Subcutaneous abdominal adipose tissue (tissue), 5 donors: ENCODE results near the gene NAGS.

Experiments
- H3K27ac ChIP-seq: one replicate; pipeline ENCODE4 v1.7.0; 2013; ENCODE audit warnings: low read depth, mild to moderate bottlenecking, inconsistent platforms, low read length, moderate library complexity
- H3K27me3 ChIP-seq, 5 donors: one replicate each; pipeline ENCODE4 v1.7.0; 2013; ENCODE audit warnings: low read length in 5 of 5, inconsistent platforms in 1 of 5; ENCODE audit not compliant: control insufficient read depth in 5 of 5, insufficient read depth in 4 of 5
- H3K36me3 ChIP-seq, 5 donors: one replicate each; pipeline ENCODE4 v1.7.0; 2013; ENCODE audit warnings: low read length in 5 of 5; ENCODE audit not compliant: control insufficient read depth in 5 of 5, insufficient read depth in 5 of 5
- H3K4me1 ChIP-seq, 5 donors: one replicate each; pipeline ENCODE4 v1.7.0; 2013; ENCODE audit warnings: low read length in 5 of 5, mild to moderate bottlenecking in 3 of 5, moderate library complexity in 1 of 5; ENCODE audit not compliant: control insufficient read depth in 5 of 5, insufficient read depth in 5 of 5
- H3K4me3 ChIP-seq, 5 donors: one replicate each; pipeline ENCODE4 v1.7.0; 2013; ENCODE audit warnings: low read length in 5 of 5, low read depth in 1 of 5
- H3K9ac ChIP-seq, 5 donors: one replicate each; pipeline ENCODE4 v1.7.0; 2013; ENCODE audit warnings: low read length in 5 of 5, mild to moderate bottlenecking in 4 of 5, moderate library complexity in 3 of 5
- H3K9me3 ChIP-seq, 5 donors: one replicate each; pipeline ENCODE4 v1.7.0; 2013; ENCODE audit warnings: low read length in 5 of 5; ENCODE audit not compliant: control insufficient read depth in 5 of 5
- donor health status: healthy.
- donor health status: healthy.
- donor health status: healthy.
- donor health status: healthy.
- donor health status: healthy.

The NAGS gene

GRCh38 chr17:44006272-44006597 lies 1.8 kb downstream of the NAGS start:
- Histone ChIP-seq H3K9me3 (no peaks in the 10 kb centered on the region), H3K9ac (peak overlapping the region in 3 of 5 donors; percentile 21 to 33 (median 25)), H3K36me3 (peaks cover 0 to 10% (median 7%) of the 10 kb centered on the region in 5 donors), H3K4me1 (peaks cover 2 to 40% (median 36%) of the 10 kb centered on the region in 5 donors), H3K27me3 (peaks cover 20 to 38% (median 26%) of the 10 kb centered on the region in 5 donors), H3K27ac (no peak overlapping the region), H3K4me3 (peak overlapping the region in 4 of 5 donors; percentile 61 to 74 (median 70))

GRCh38 chr17:44006598-44007345 lies 2.4 kb downstream of the NAGS start:
- Histone ChIP-seq H3K9ac (peak overlapping the region in 4 of 5 donors; percentile 21 to 77 (median 61)), H3K27me3 (peaks cover 20 to 35% (median 22%) of the 10 kb centered on the region in 5 donors), H3K36me3 (peaks cover 0 to 14% (median 12%) of the 10 kb centered on the region in 5 donors), H3K4me1 (peaks cover 2 to 40% (median 36%) of the 10 kb centered on the region in 5 donors), H3K9me3 (no peaks in the 10 kb centered on the region), H3K27ac (no peak overlapping the region), H3K4me3 (peak overlapping the region; percentile 59 to 78 (median 73))

DNA sequence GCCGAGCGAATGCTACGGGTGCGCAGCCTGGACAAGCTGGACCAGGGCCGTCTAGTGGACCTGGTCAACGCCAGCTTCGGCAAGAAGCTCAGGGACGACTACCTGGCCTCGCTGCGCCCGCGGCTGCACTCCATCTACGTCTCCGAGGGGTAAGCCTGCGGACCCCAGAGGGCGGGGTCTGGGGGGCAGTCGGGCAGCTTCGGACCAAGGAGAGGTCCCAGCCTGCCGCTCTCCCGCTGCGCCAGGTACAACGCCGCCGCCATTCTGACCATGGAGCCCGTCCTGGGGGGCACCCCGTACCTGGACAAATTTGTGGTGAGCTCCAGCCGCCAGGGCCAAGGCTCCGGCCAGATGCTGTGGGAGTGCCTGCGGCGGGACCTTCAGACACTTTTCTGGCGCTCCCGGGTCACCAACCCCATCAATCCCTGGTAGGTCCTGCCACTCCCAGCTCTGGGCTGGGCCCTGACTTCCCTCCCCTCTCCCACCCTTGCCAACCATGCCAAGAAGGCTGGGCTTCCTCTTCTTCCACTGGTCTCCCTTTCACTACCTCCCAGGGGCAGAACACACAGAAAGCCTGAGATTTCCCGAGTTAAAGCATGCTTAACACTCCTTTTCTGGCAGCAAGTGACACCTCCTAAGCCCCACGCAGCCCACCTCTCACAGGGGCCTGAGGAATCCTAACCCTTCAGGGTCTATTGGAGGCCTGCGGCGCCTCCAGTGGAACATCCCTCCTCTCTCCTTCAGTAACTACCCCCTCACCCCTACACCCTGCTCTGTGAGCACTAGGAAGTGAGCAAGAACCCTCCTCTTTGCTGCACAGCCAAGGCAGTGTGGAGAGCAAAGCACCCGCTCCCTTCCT lies 3.2 kb downstream of the NAGS start:
- H3K27ac ChIP-seq, result no peak overlapping the region
- peak overlapping the region in 3 of 5 donors; percentile 59 to 77 (median 63) for H3K9ac ChIP-seq
- peak overlapping the region; percentile 59 to 78 (median 73) for H3K4me3 ChIP-seq
- peaks cover 0 to 22% (median 17%) of the 10 kb centered on the region in 5 donors for H3K36me3 ChIP-seq
- H3K27me3 ChIP-seq, result peaks cover 20 to 27% (median 22%) of the 10 kb centered on the region in 5 donors
- peaks cover 2 to 40% (median 36%) of the 10 kb centered on the region in 5 donors for H3K4me1 ChIP-seq
- H3K9me3 ChIP-seq, result no peaks in the 10 kb centered on the region

DNA sequence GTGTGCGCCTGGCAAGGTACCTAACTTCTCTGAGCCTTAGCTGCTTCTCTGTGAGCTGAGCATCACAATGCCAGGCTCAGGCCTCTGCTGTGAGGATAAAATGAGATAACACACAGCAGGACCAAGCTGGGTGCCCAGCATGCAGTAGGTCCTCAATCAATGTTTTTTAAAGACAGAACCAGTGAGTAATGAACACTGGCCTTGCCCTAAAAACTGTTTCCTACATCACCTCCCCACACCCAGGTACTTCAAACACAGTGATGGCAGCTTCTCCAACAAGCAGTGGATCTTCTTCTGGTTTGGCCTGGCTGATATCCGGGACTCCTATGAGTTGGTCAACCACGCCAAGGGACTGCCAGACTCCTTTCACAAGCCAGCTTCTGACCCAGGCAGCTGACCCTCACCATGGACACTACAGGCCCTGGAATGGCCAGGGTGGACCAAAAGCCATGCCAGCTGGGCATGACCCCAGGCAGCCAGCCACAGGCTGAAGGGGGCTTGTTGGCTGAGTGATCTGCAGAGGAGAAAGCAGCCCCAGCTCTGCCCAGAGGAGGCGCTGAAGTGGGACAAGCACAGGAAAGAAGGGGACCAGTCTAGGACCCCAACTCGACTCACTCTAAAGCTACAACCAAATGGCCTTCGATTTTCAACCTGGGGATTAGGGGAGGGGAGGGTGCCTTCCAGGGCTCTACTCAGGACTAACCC lies 3.9 kb downstream of the NAGS start:
- H3K27me3 ChIP-seq, result peaks cover 20 to 26% (median 22%) of the 10 kb centered on the region in 5 donors
- H3K9me3 ChIP-seq, result no peaks in the 10 kb centered on the region
- H3K4me1 ChIP-seq, result peaks cover 2 to 40% (median 36%) of the 10 kb centered on the region in 5 donors
- H3K9ac ChIP-seq, result no peak overlapping the region
- no peak overlapping the region for H3K4me3 ChIP-seq
- H3K27ac ChIP-seq, result no peak overlapping the region
- peaks cover 0 to 23% (median 17%) of the 10 kb centered on the region in 5 donors for H3K36me3 ChIP-seq

GRCh38 chr17:44010966-44011647 lies 6.7 kb downstream of the NAGS start:
- no peak overlapping the region for H3K27ac ChIP-seq
- peaks cover 0 to 23% (median 17%) of the 10 kb centered on the region in 5 donors for H3K36me3 ChIP-seq
- H3K9ac ChIP-seq, result no peak overlapping the region
- H3K4me1 ChIP-seq, result peaks cover 4 to 40% (median 35%) of the 10 kb centered on the region in 5 donors
- H3K9me3 ChIP-seq, result no peaks in the 10 kb centered on the region
- H3K4me3 ChIP-seq, result no peak overlapping the region
- H3K27me3 ChIP-seq, result peaks cover 2 to 7% (median 4%) of the 10 kb centered on the region in 5 donors

DNA sequence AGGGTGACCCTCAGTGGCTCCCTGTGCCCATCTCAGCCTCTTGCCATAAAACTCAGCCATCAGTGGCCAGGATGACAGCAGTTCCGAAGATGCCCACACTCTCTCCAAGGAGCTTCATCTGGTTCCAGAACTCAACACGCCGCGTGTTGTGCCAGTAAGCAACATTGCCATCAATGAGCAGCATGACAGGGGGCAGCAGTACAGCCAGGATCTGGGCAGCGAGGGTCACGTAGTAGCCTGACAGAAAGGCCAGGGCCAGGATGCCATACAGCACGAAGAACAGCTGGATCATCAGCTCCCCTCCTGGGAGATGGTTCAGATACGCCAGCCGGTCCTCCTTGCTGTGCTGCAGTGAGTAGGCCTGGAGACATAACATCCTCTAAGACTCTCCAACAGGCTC lies 7.5 kb downstream of the NAGS start:
- Histone ChIP-seq H3K27ac (no peak overlapping the region), H3K9ac (no peak overlapping the region), H3K4me3 (no peak overlapping the region), H3K36me3 (peaks cover 0 to 23% (median 17%) of the 10 kb centered on the region in 5 donors), H3K9me3 (no peaks in the 10 kb centered on the region), H3K4me1 (peaks cover 4 to 33% (median 28%) of the 10 kb centered on the region in 5 donors), H3K27me3 (peaks cover 0 to 3% (median 0%) of the 10 kb centered on the region in 5 donors)

DNA sequence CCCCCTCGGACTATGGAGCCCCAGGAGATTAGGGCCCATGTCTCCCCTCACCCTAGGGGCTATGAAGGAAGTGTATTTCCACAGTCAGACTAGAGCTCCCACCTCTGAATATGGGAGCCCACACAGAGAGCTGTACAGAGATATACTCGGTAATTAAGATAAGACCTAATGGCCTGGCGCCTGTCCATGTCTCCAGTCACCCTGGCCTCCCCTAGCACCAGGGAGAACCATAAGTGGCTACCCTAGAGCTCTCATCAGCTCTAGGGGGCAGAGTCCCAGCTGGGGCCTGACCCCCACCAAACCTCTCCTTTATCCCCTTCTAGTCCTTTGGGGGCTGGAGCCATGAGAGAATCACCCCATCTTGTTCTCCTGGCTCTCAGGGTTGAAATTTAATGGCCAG lies 8.0 kb downstream of the NAGS start:
- no peak overlapping the region for H3K27ac ChIP-seq
- no peak overlapping the region for H3K9ac ChIP-seq
- H3K9me3 ChIP-seq, result no peaks in the 10 kb centered on the region
- no peaks in the 10 kb centered on the region for H3K27me3 ChIP-seq
- no peak overlapping the region for H3K4me3 ChIP-seq
- peaks cover 2 to 28% (median 23%) of the 10 kb centered on the region in 5 donors for H3K4me1 ChIP-seq
- H3K36me3 ChIP-seq, result peaks cover 0 to 23% (median 17%) of the 10 kb centered on the region in 5 donors

GRCh38 chr17:44012874-44013273 lies 8.5 kb downstream of the NAGS start:
- no peak overlapping the region for H3K9ac ChIP-seq
- no peaks in the 10 kb centered on the region for H3K9me3 ChIP-seq
- no peak overlapping the region for H3K4me3 ChIP-seq
- no peak overlapping the region for H3K27ac ChIP-seq
- H3K36me3 ChIP-seq, result peaks cover 0 to 23% (median 17%) of the 10 kb centered on the region in 5 donors
- H3K4me1 ChIP-seq, result peaks cover 2 to 24% (median 18%) of the 10 kb centered on the region in 5 donors
- H3K27me3 ChIP-seq, result no peaks in the 10 kb centered on the region

GRCh38 chr17:44014133-44014436 lies 9.7 kb downstream of the NAGS start:
- H3K4me1 ChIP-seq, result peaks cover 2 to 17% (median 14%) of the 10 kb centered on the region in 5 donors
- peaks cover 0 to 23% (median 17%) of the 10 kb centered on the region in 5 donors for H3K36me3 ChIP-seq
- H3K27me3 ChIP-seq, result no peaks in the 10 kb centered on the region
- peak overlapping the region; percentile 86 to 95 (median 91) for H3K9ac ChIP-seq
- H3K4me3 ChIP-seq, result peak overlapping the region; percentile 82 to 100 (median 98)
- H3K9me3 ChIP-seq, result no peaks in the 10 kb centered on the region
- H3K27ac ChIP-seq, result peak overlapping the region; percentile 51
